ENCODE measurements around the gene CAMTA1.
A peak's percentile ranks its signal among the peaks of the same experiment; 100 is the strongest.
"Not testable (repeated sequence)": the region's sequence is repeated elsewhere in the genome, so short reads cannot be mapped to it uniquely, and the experiment has no call there.

Gene CAMTA1

GRCh38 chr1:6785318-6785727, at the start of gene CAMTA1:
Gene CAMTA1, plus strand, starts transcription at chr1:6785454. Its CDS starts 77 bp downstream, at chr1:6785531.
- peak within 1 kb of the TSS; percentile 76 to 92 (median 85) for H3K4me3 ChIP-seq
- peak within 1 kb of the TSS; percentile 83 to 100 (median 98) for H3K27ac ChIP-seq

- no peak overlapping the region for H3K4me3 ChIP-seq
- H3K27ac ChIP-seq = no peak overlapping the region
Measured at GRCh38 chr1:6738987-6739676, 46.1 kb upstream of the CAMTA1 start.

- not testable (repeated sequence) for H3K4me3 ChIP-seq
- peak overlapping the region in 16 of 21 experiments; percentile 64 to 89 (median 80) for H3K27ac ChIP-seq
Measured at GRCh38 chr1:6742676-6743188, 42.5 kb upstream of the CAMTA1 start.

GRCh38 chr1:6743189-6744101, 41.8 kb upstream of the CAMTA1 start:
- peak overlapping the region in 1 of 7 experiments; percentile 1 for H3K4me3 ChIP-seq
- peak overlapping the region in 20 of 21 experiments; percentile 49 to 89 (median 76) for H3K27ac ChIP-seq

GRCh38 chr1:6745073-6745472, 40.2 kb upstream of the CAMTA1 start:
- no peak overlapping the region for H3K4me3 ChIP-seq
- no peak overlapping the region for H3K27ac ChIP-seq

- Histone ChIP-seq H3K4me3 (no peak overlapping the region), H3K27ac (no peak overlapping the region)
Measured at GRCh38 chr1:6747674-6748073, 37.6 kb upstream of the CAMTA1 start.

- no peak overlapping the region for H3K27ac ChIP-seq
- no peak overlapping the region for H3K4me3 ChIP-seq
Measured at GRCh38 chr1:6750490-6750889, 34.8 kb upstream of the CAMTA1 start.

- Histone ChIP-seq H3K27ac (peak overlapping the region in 2 of 21 experiments; percentile 5 to 12), H3K4me3 (no peak overlapping the region)
Measured at GRCh38 chr1:6753320-6754140, 31.7 kb upstream of the CAMTA1 start.

GRCh38 chr1:6756457-6756856, 28.8 kb upstream of the CAMTA1 start:
- no peak overlapping the region for H3K4me3 ChIP-seq

GRCh38 chr1:6757719-6758435, 27.4 kb upstream of the CAMTA1 start:
- H3K4me3 ChIP-seq = no peak overlapping the region
- no peak overlapping the region for H3K27ac ChIP-seq

More at GRCh38 chr1:6756457-6756856, 28.8 kb upstream of the CAMTA1 start:
- H3K27ac ChIP-seq = no peak overlapping the region

- Histone ChIP-seq H3K27ac (no peak overlapping the region), H3K4me3 (no peak overlapping the region)
Measured at GRCh38 chr1:6761196-6761737, 24.0 kb upstream of the CAMTA1 start.

- no peak overlapping the region for H3K4me3 ChIP-seq
- peak overlapping the region in 1 of 21 experiments; percentile 54 for H3K27ac ChIP-seq
Measured at GRCh38 chr1:6762060-6762459, 23.2 kb upstream of the CAMTA1 start.

GRCh38 chr1:6770751-6771440, 14.4 kb upstream of the CAMTA1 start:
- peak overlapping the region in 1 of 21 experiments; percentile 20 for H3K27ac ChIP-seq

GRCh38 chr1:6771441-6771769, 13.8 kb upstream of the CAMTA1 start:
- Histone ChIP-seq H3K27ac (peak overlapping the region in 1 of 21 experiments; percentile 3), H3K4me3 (no peak overlapping the region)

More at GRCh38 chr1:6770751-6771440, 14.4 kb upstream of the CAMTA1 start:
- H3K4me3 ChIP-seq = no peak overlapping the region

GRCh38 chr1:6774381-6774780, 10.9 kb upstream of the CAMTA1 start:
- Histone ChIP-seq H3K4me3 (no peak overlapping the region), H3K27ac (no peak overlapping the region)

- Histone ChIP-seq H3K4me3 (no peak overlapping the region), H3K27ac (no peak overlapping the region)
Measured at GRCh38 chr1:6775261-6776043, 9.8 kb upstream of the CAMTA1 start.

- Histone ChIP-seq H3K4me3 (no peak overlapping the region), H3K27ac (no peak overlapping the region)
Measured at GRCh38 chr1:6776389-6776788, 8.9 kb upstream of the CAMTA1 start.
